ENCODE measurements around the gene OR51L1. TPM values are rescaled to one million over a fixed set of nuclear protein-coding genes. Genes with fewer than 3 reads are reported as not detected.
"Not testable (repeated sequence)": the region's sequence is repeated elsewhere in the genome, so short reads cannot be mapped to it uniquely, and the experiment has no call there.

The OR51L1 gene
- under 1 TPM; 0.03 to 0.24 (median 0.07) TPM for polyA plus RNA-seq (ENCODE audit: insufficient read length in 4 of 4)

- DNase-seq (ENCODE audit: low read depth in 4 of 4, low spot score in 2 of 4): no peak
Observed at GRCh38 chr11:4994551-4994950, at the start of gene OR51L1. OR51L1 (plus strand) TSS chr11:4994851; CDS start chr11:4998983, 4,132 bp downstream.

GRCh38 chr11:4947505-4947904 is 47.1 kb upstream of the OR51L1 start, which contains the start of gene OR51A4:
OR51A4 (minus strand) TSS chr11:4947605; CDS start chr11:4947100, 505 bp downstream.
- no peak for DNase-seq (ENCODE audit: low read depth in 4 of 4, low spot score in 2 of 4)

GRCh38 chr11:4955613-4956012 is 39.0 kb upstream of the OR51L1 start, which contains the start of gene OR51A2:
OR51A2 (minus strand) TSS chr11:4955713; CDS start chr11:4955713, 0 bp downstream.
- not testable (repeated sequence) for DNase-seq (ENCODE audit: low read depth in 4 of 4, low spot score in 2 of 4)

GRCh38 chr11:4957396-4957795 is 37.3 kb upstream of the OR51L1 start:
- no peak for DNase-seq (ENCODE audit: low read depth in 4 of 4, low spot score in 2 of 4)

GRCh38 chr11:4960877-4961276 is 33.8 kb upstream of the OR51L1 start:
- no peak for DNase-seq (ENCODE audit: low read depth in 4 of 4, low spot score in 2 of 4)

GRCh38 chr11:4962816-4963215 is 31.8 kb upstream of the OR51L1 start:
- no peak for DNase-seq (ENCODE audit: low read depth in 4 of 4, low spot score in 2 of 4)

- no peak for DNase-seq (ENCODE audit: low read depth in 4 of 4, low spot score in 2 of 4)
Observed at GRCh38 chr11:4975436-4975835, 19.2 kb upstream of the OR51L1 start.

- no peak for DNase-seq (ENCODE audit: low read depth in 4 of 4, low spot score in 2 of 4)
Observed at GRCh38 chr11:4979036-4979435, 15.6 kb upstream of the OR51L1 start.

GRCh38 chr11:4982678-4983077 is 12.0 kb upstream of the OR51L1 start:
- DNase-seq (ENCODE audit: low read depth in 4 of 4, low spot score in 2 of 4): no peak

- DNase-seq (ENCODE audit: low read depth in 4 of 4, low spot score in 2 of 4): peak in 3 of 4 donors; percentile 32 to 63 (median 42)
Observed at GRCh38 chr11:4983841-4984240, 10.8 kb upstream of the OR51L1 start.

- no peak for DNase-seq (ENCODE audit: low read depth in 4 of 4, low spot score in 2 of 4)
Observed at GRCh38 chr11:4991060-4991459, 3.6 kb upstream of the OR51L1 start.

- DNase-seq (ENCODE audit: low read depth in 4 of 4, low spot score in 2 of 4): peak in 3 of 4 donors; percentile 18 to 49 (median 23)
Observed at GRCh38 chr11:5004424-5005274, 10.0 kb downstream of the OR51L1 start.

GRCh38 chr11:5007561-5007960 is 12.9 kb downstream of the OR51L1 start:
- DNase-seq (ENCODE audit: low read depth in 4 of 4, low spot score in 2 of 4): no peak

GRCh38 chr11:5011254-5011653 is 16.6 kb downstream of the OR51L1 start:
- no peak for DNase-seq (ENCODE audit: low read depth in 4 of 4, low spot score in 2 of 4)

- no peak for DNase-seq (ENCODE audit: low read depth in 4 of 4, low spot score in 2 of 4)
Observed at GRCh38 chr11:5013012-5013411, 18.4 kb downstream of the OR51L1 start.

- no peak for DNase-seq (ENCODE audit: low read depth in 4 of 4, low spot score in 2 of 4)
Observed at GRCh38 chr11:5021996-5022395, 27.3 kb downstream of the OR51L1 start.

- DNase-seq (ENCODE audit: low read depth in 4 of 4, low spot score in 2 of 4): no peak
Observed at GRCh38 chr11:5036669-5037068, 42.0 kb downstream of the OR51L1 start.

- DNase-seq (ENCODE audit: low read depth in 4 of 4, low spot score in 2 of 4): no peak
Observed at GRCh38 chr11:5037926-5038325, 43.3 kb downstream of the OR51L1 start.

GRCh38 chr11:5038341-5038740 is 43.7 kb downstream of the OR51L1 start:
- no peak for DNase-seq (ENCODE audit: low read depth in 4 of 4, low spot score in 2 of 4)

- no peak for DNase-seq (ENCODE audit: low read depth in 4 of 4, low spot score in 2 of 4)
Observed at GRCh38 chr11:5040876-5041275, 46.2 kb downstream of the OR51L1 start.

- DNase-seq (ENCODE audit: low read depth in 4 of 4, low spot score in 2 of 4): no peak
Observed at GRCh38 chr11:5042091-5042490, 47.4 kb downstream of the OR51L1 start.

- no peak for DNase-seq (ENCODE audit: low read depth in 4 of 4, low spot score in 2 of 4)
Observed at GRCh38 chr11:5043380-5043779, 48.7 kb downstream of the OR51L1 start.

Measured in left renal cortex interstitium (tissue), 4 donors.